Measurements from ENCODE around the gene PTGER3.

The PTGER3 gene

GRCh38 chr1:71047635-71048607 lies at the start of gene PTGER3:
Gene PTGER3, minus strand, starts transcription at chr1:71047816. Its CDS starts 239 bp downstream, at chr1:71047577.
- DNase-seq, result peak; percentile 21 to 32

GRCh38 chr1:71094913-71095312 lies 47.3 kb upstream of the PTGER3 start:
- DNase-seq, result no peak

- DNase-seq, result no peak
Measured at GRCh38 chr1:71093938-71094337, 46.3 kb upstream of the PTGER3 start.

GRCh38 chr1:71089536-71090270 lies 42.1 kb upstream of the PTGER3 start:
- no peak for DNase-seq

GRCh38 chr1:71088645-71089287 lies 41.1 kb upstream of the PTGER3 start:
- no peak for DNase-seq

- no peak for DNase-seq
Measured at GRCh38 chr1:71087713-71088112, 40.1 kb upstream of the PTGER3 start.

- no peak for DNase-seq
Measured at GRCh38 chr1:71087060-71087459, 39.4 kb upstream of the PTGER3 start.

- DNase-seq, result no peak
Measured at GRCh38 chr1:71086331-71086730, 38.7 kb upstream of the PTGER3 start.

GRCh38 chr1:71083271-71083670 lies 35.7 kb upstream of the PTGER3 start:
- DNase-seq, result no peak

GRCh38 chr1:71081697-71082080 lies 34.1 kb upstream of the PTGER3 start:
- DNase-seq, result no peak

GRCh38 chr1:71080739-71081696 lies 33.4 kb upstream of the PTGER3 start, which contains the start of gene ZRANB2:
Gene ZRANB2, minus strand, starts transcription at chr1:71081035. Its CDS starts 40 bp downstream, at chr1:71080995.
- DNase-seq, result peak; percentile 95 to 96

- DNase-seq, result peak in 1 of 2 donors; percentile 10
Measured at GRCh38 chr1:71080230-71080738, 32.7 kb upstream of the PTGER3 start.

- no peak for DNase-seq
Measured at GRCh38 chr1:71074681-71075080, 27.1 kb upstream of the PTGER3 start.

GRCh38 chr1:71072273-71072672 lies 24.7 kb upstream of the PTGER3 start:
- no peak for DNase-seq

- DNase-seq, result no peak
Measured at GRCh38 chr1:71071720-71072119, 24.1 kb upstream of the PTGER3 start.

GRCh38 chr1:71068325-71069240 lies 21.0 kb upstream of the PTGER3 start:
- no peak for DNase-seq

- no peak for DNase-seq
Measured at GRCh38 chr1:71054791-71055190, 7.2 kb upstream of the PTGER3 start.

GRCh38 chr1:71054281-71054731 lies 6.7 kb upstream of the PTGER3 start:
- DNase-seq, result no peak

GRCh38 chr1:71053758-71054157 lies 6.1 kb upstream of the PTGER3 start:
- no peak for DNase-seq

GRCh38 chr1:71053146-71053545 lies 5.5 kb upstream of the PTGER3 start:
- no peak for DNase-seq

All from CD4-positive, alpha-beta T cell treated with Interleukin-4 for 1 hour (primary cell).